WTC11 (cell line): ENCODE results near the gene CLCF1. TPM values are rescaled to one million over a fixed set of nuclear protein-coding genes. Genes with fewer than 3 reads are reported as not detected.

ENCODE experiments used
- ATAC-seq: fragments of 200-7000 bp; cut with Tn5 transposase; 2 replicates; pipeline ENCODE4 v1.10.0; 2021; ENCODE audit warnings: mild to moderate bottlenecking, moderate library complexity
- CTCF ChIA-PET: fragments of 300-600 bp; sonication (Branson Sonifier 250); formaldehyde crosslinking; loops from one replicate; lab custom pipeline; 2021; ENCODE audit warnings: antibody characterized with exemption; lab: Charles Lee
- POLR2A ChIA-PET: fragments of 350-600 bp; sonication (Branson Sonifier 250); formaldehyde crosslinking; loops from one replicate; lab custom pipeline; 2021; ENCODE audit warnings: antibody characterized with exemption; lab: Charles Lee
- DNase-seq: peaks from one replicate; pipeline ENCODE4 v3.0.0; 2021; ENCODE audit warnings: low spot score
- H3K27ac Mint-ChIP-seq: 2 replicates; pipeline ENCODE4 v1.8.0; 2021; ENCODE audit warnings: mixed read lengths
- H3K27me3 Mint-ChIP-seq: 2 replicates; pipeline ENCODE4 v1.8.0; 2021; ENCODE audit warnings: low read depth, mild to moderate bottlenecking, moderate library complexity, mixed read lengths
- H3K36me3 Mint-ChIP-seq: 2 replicates; pipeline ENCODE4 v1.8.0; 2021; ENCODE audit warnings: mixed read lengths
- H3K4me1 Mint-ChIP-seq: 2 replicates; pipeline ENCODE4 v1.8.0; 2022; ENCODE audit warnings: mixed read lengths
- H3K4me3 Mint-ChIP-seq: 2 replicates; pipeline ENCODE4 v1.8.0; 2021; ENCODE audit warnings: mild to moderate bottlenecking, moderate library complexity, mixed read lengths
- H3K9me3 Mint-ChIP-seq: 2 replicates; pipeline ENCODE4 v1.8.0; 2021; ENCODE audit warnings: mixed read lengths
- AFF4 ChIP-seq: sonication (generic); formaldehyde crosslinking; IDR thresholded peaks from 2 replicates; pipeline ENCODE4 v1.8.1; 2023; ENCODE audit warnings: mild to moderate bottlenecking, missing genetic modification reagents, borderline replicate concordance
- ARID4B ChIP-seq: sonication (generic); formaldehyde crosslinking; IDR thresholded peaks from 2 replicates; pipeline ENCODE4 v1.8.0; 2023; ENCODE audit warnings: missing genetic modification reagents, mild to moderate bottlenecking, borderline replicate concordance
- ATF1 ChIP-seq: sonication (generic); formaldehyde crosslinking; IDR thresholded peaks from 2 replicates; pipeline ENCODE4 v1.8.1; 2023; ENCODE audit warnings: mild to moderate bottlenecking, moderate library complexity, missing genetic modification reagents
- CBFB ChIP-seq: sonication (generic); formaldehyde crosslinking; IDR thresholded peaks from 2 replicates; pipeline ENCODE4 v1.8.1; 2022; ENCODE audit warnings: mild to moderate bottlenecking, low read depth, missing genetic modification reagents
- CDX4 ChIP-seq: fragments of 250-450 bp; sonication (Bioruptor Pico); IDR thresholded peaks from 2 replicates; pipeline ENCODE4 v1.9.0; 2021; ENCODE audit warnings: moderate library complexity, mild to moderate bottlenecking, inconsistent platforms, borderline replicate concordance
- CREB1 ChIP-seq: sonication (generic); formaldehyde crosslinking; IDR thresholded peaks from 2 replicates; pipeline ENCODE4 v1.8.0; 2023; ENCODE audit warnings: mild to moderate bottlenecking, missing genetic modification reagents
- CREM ChIP-seq: sonication (generic); formaldehyde crosslinking; IDR thresholded peaks from 2 replicates; pipeline ENCODE4 v1.8.1; 2022; ENCODE audit warnings: mild to moderate bottlenecking, missing genetic modification reagents, moderate library complexity
- ETV6 ChIP-seq: sonication (generic); formaldehyde crosslinking; IDR thresholded peaks from 2 replicates; pipeline ENCODE4 v1.8.1; 2022; ENCODE audit warnings: mild to moderate bottlenecking, missing genetic modification reagents
- GRHL2 ChIP-seq: fragments of 250-450 bp; sonication (Bioruptor Pico); IDR thresholded peaks from 2 replicates; pipeline ENCODE4 v1.8.0; 2022; ENCODE audit warnings: mild to moderate bottlenecking, moderate library complexity; ENCODE audit not compliant: insufficient replicate concordance, severe bottlenecking
- NR2C2 ChIP-seq: sonication (generic); formaldehyde crosslinking; IDR thresholded peaks from 2 replicates; pipeline ENCODE4 v1.8.0; 2022; ENCODE audit warnings: mild to moderate bottlenecking, missing genetic modification reagents
- RELA ChIP-seq: sonication (generic); formaldehyde crosslinking; IDR thresholded peaks from 2 replicates; pipeline ENCODE4 v1.8.1; 2022; ENCODE audit warnings: missing genetic modification reagents, mild to moderate bottlenecking, borderline replicate concordance
- SMAD3 ChIP-seq: sonication (generic); formaldehyde crosslinking; IDR thresholded peaks from 2 replicates; pipeline ENCODE4 v1.8.0; 2022; ENCODE audit warnings: missing genetic modification reagents, mild to moderate bottlenecking, borderline replicate concordance
- ZNF263 ChIP-seq: sonication (generic); formaldehyde crosslinking; IDR thresholded peaks from 2 replicates; pipeline ENCODE4 v1.8.1; 2022; ENCODE audit warnings: low read depth, mild to moderate bottlenecking, moderate library complexity, missing genetic modification reagents
- total RNA-seq: library from RNA; stranded (reverse); gene quantifications from 3 replicates; pipeline ENCODE4 v1.2.3, GENCODE V29; 2021
- TF ChIP-seq, protein P1 (sequence below): sonication (generic); formaldehyde crosslinking; IDR thresholded peaks from 2 replicates; pipeline ENCODE4 v1.8.1; 2023; ENCODE audit warnings: mild to moderate bottlenecking, missing genetic modification reagents
- TF ChIP-seq, protein P2 (sequence below): fragments of 250-450 bp; sonication (Bioruptor Pico); IDR thresholded peaks from 2 replicates; pipeline ENCODE4 v1.9.0; 2021; ENCODE audit warnings: mild to moderate bottlenecking, borderline replicate concordance
- TF ChIP-seq, protein P3 (sequence below): fragments of 250-450 bp; sonication (Bioruptor Pico); conservative IDR thresholded peaks from 2 replicates; pipeline ENCODE4 v1.9.0; 2021; ENCODE audit warnings: mild to moderate bottlenecking

CLCF1 gene
- total RNA-seq, 1 experiment from 2014 or later: 0.92 TPM

DNA sequence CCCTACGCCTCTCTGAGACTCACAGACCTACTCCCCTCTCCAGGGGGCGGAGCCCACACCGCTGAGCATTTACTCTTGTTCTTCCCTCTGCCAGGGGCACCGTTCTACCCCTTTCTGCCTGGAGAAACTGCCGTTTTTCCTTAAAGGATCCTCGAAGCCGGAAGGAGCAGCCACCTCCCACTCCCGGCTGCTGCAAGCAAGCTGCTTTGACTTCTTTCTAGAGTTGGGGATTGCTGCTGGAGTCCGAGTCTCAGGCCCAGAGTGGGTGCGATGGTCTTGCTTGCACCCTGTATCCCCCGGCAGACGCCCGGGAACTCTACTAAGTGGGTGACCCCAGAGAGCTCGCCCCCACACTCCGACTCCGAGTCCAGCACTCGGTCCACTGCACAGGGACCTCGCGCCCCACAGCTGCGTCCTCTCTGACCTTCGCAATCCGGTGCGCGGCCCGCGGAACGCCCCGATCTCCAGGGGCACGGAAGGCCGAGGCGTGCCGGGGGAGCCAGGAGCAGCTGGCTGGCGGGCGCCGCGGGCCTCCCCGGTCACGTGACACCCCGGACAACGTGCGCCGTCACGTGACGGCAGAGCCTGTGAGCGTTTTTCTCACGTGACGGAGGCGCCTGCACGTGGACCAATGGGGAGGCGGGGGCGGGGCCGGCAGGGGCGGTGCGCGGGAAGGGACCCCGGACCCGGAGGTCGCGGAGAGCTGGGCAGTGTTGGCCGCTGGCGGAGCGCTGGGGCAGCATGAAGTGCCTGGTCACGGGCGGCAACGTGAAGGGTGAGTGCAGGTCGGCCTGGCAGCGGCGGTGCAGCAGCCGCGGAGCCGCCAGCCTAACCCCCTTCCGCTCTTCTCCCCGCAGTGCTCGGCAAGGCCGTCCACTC, 18.1 kb upstream of the CLCF1 start, which contains the start of gene RAD9A:
Gene RAD9A, plus strand, starts transcription at position 683 of the 879 bp plus-strand sequence. Its CDS starts 59 bp downstream, at position 742.
- Mint-ChIP-seq H3K4me3 (peak within 1 kb of the TSS; percentile 75), H3K27me3 (no peaks in the 10 kb centered on the region), H3K36me3 (peaks cover 11% of the 10 kb centered on the region), H3K4me1 (peaks cover 36% of the 10 kb centered on the region), H3K27ac (peak within 1 kb of the TSS; percentile 85), H3K9me3 (no peaks in the 10 kb centered on the region)
- ChIA-PET CTCF (interaction anchor here (0.5 to 7.3 kb wide), 24 partner anchors 10 to 455 kb away, joined by 3 to 112 read pairs (median 4); partner anchors contain the start of genes AIP, KDM2A, NUDT8 and PITPNM1), POLR2A (interaction anchor here (0.6 to 1.7 kb wide), 5 partner anchors 10 to 64 kb away, joined by 3 to 21 read pairs (median 5); partner anchors contain the start of genes CABP4, CLCF1 and PPP1CA)
- peak; percentile 93 for DNase-seq
- peak; percentile 52 for ATAC-seq
- no peak for TF ChIP-seq SMAD3
- peak; percentile 76 for TF ChIP-seq NR2C2 (CRISPR knock-in tag)
- TF ChIP-seq ZNF263: peak; percentile 49; the same call in 1 of the 2 replicates
- peak; percentile 98 for TF ChIP-seq ARID4B
- TF ChIP-seq ATF1: no peak
- no peak for TF ChIP-seq RELA (CRISPR knock-in tag)
- no peak for TF ChIP-seq CDX4 (CRISPR knock-in tag)
- TF ChIP-seq CREB1 (CRISPR knock-in tag): peak; percentile 69; the same call in 1 of the 2 replicates
- TF ChIP-seq AFF4 (CRISPR knock-in tag): 0 out of 2 replicates have a peak, but pooled peaks have one; percentile 59
- peak; percentile 66; the same call in 1 of the 2 replicates for TF ChIP-seq CREM (CRISPR knock-in tag)
- TF ChIP-seq CBFB (CRISPR knock-in tag): no peak
- TF ChIP-seq, protein P1, sequence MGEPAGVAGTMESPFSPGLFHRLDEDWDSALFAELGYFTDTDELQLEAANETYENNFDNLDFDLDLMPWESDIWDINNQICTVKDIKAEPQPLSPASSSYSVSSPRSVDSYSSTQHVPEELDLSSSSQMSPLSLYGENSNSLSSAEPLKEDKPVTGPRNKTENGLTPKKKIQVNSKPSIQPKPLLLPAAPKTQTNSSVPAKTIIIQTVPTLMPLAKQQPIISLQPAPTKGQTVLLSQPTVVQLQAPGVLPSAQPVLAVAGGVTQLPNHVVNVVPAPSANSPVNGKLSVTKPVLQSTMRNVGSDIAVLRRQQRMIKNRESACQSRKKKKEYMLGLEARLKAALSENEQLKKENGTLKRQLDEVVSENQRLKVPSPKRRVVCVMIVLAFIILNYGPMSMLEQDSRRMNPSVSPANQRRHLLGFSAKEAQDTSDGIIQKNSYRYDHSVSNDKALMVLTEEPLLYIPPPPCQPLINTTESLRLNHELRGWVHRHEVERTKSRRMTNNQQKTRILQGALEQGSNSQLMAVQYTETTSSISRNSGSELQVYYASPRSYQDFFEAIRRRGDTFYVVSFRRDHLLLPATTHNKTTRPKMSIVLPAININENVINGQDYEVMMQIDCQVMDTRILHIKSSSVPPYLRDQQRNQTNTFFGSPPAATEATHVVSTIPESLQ (CRISPR knock-in tag): no peak
- TF ChIP-seq, protein P2, sequence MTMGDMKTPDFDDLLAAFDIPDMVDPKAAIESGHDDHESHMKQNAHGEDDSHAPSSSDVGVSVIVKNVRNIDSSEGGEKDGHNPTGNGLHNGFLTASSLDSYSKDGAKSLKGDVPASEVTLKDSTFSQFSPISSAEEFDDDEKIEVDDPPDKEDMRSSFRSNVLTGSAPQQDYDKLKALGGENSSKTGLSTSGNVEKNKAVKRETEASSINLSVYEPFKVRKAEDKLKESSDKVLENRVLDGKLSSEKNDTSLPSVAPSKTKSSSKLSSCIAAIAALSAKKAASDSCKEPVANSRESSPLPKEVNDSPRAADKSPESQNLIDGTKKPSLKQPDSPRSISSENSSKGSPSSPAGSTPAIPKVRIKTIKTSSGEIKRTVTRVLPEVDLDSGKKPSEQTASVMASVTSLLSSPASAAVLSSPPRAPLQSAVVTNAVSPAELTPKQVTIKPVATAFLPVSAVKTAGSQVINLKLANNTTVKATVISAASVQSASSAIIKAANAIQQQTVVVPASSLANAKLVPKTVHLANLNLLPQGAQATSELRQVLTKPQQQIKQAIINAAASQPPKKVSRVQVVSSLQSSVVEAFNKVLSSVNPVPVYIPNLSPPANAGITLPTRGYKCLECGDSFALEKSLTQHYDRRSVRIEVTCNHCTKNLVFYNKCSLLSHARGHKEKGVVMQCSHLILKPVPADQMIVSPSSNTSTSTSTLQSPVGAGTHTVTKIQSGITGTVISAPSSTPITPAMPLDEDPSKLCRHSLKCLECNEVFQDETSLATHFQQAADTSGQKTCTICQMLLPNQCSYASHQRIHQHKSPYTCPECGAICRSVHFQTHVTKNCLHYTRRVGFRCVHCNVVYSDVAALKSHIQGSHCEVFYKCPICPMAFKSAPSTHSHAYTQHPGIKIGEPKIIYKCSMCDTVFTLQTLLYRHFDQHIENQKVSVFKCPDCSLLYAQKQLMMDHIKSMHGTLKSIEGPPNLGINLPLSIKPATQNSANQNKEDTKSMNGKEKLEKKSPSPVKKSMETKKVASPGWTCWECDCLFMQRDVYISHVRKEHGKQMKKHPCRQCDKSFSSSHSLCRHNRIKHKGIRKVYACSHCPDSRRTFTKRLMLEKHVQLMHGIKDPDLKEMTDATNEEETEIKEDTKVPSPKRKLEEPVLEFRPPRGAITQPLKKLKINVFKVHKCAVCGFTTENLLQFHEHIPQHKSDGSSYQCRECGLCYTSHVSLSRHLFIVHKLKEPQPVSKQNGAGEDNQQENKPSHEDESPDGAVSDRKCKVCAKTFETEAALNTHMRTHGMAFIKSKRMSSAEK (CRISPR knock-in tag): no peak
- TF ChIP-seq ETV6 (CRISPR knock-in tag): 0 out of 2 replicates have a peak, but pooled peaks have one; percentile 74
- no peak for TF ChIP-seq GRHL2 (CRISPR knock-in tag)
- TF ChIP-seq, protein P3, sequence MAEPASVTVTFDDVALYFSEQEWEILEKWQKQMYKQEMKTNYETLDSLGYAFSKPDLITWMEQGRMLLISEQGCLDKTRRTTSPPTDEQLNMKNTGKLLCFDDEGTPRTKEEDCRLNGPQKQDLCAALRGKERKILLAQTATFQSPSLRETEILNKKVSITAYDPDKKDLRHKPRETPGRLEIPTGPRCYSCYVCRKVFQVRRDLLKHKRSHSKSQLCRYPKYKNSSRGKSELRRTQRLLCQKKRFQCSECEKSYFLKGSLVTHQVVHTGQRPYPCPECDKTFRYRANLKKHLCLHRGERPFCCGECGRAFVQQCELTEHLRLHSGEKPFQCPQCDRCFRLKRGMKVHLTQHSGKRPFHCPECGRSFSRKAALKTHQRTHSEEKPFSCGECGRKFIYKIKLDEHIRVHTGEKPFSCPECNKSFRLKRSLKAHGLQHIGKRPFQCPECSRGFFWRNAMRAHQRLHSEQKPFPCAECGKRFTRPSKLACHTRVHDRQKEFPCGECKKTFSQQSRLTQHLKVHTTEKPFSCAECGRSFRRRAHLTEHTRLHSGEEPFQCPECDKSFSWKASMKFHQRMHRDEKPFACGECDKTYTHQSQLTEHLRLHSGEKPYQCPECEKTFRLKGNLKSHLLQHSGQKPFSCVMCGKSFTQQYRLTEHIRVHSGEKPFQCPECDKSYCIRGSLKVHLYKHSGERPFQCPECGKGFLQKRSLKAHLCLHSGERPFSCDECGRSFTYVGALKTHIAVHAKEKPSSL (CRISPR knock-in tag): no peak
